GM12874 (cell line): Measurements from ENCODE around the gene TCF12.

Experiments used
- TF ChIP-seq, protein P1 (sequence below): IDR thresholded peaks from 2 replicates; pipeline ENCODE4 v1.5.1; 2011; ENCODE audit warnings: low read depth, mild to moderate bottlenecking, control low read depth, low read length, moderate library complexity; ENCODE audit not compliant: insufficient read depth

Gene TCF12

DNA sequence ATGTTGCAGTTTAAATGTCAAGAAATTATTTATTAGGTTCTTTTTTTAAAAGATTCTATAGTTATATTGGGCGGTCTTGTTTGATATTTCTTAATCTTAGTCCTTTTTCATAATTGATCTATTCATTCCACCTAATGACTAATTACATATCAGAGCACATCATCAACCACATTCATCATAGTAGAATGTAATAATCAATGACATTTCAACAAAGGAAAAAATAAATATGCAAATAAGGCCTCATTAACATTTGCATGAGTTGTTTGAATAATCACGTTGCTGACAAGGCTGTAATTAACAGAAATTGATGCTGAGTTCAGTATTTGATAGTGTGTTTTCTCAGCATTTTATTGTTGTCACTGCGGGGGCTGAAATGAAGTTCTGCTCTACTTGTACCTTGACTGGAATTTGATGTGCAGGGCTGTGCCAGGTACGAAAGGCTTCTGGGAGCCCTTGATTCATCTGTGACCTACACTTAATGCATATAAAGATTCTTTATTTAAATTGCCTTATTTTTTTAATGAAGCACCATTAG is 215.7 kb downstream of the TCF12 start:
- TF ChIP-seq, protein P1, sequence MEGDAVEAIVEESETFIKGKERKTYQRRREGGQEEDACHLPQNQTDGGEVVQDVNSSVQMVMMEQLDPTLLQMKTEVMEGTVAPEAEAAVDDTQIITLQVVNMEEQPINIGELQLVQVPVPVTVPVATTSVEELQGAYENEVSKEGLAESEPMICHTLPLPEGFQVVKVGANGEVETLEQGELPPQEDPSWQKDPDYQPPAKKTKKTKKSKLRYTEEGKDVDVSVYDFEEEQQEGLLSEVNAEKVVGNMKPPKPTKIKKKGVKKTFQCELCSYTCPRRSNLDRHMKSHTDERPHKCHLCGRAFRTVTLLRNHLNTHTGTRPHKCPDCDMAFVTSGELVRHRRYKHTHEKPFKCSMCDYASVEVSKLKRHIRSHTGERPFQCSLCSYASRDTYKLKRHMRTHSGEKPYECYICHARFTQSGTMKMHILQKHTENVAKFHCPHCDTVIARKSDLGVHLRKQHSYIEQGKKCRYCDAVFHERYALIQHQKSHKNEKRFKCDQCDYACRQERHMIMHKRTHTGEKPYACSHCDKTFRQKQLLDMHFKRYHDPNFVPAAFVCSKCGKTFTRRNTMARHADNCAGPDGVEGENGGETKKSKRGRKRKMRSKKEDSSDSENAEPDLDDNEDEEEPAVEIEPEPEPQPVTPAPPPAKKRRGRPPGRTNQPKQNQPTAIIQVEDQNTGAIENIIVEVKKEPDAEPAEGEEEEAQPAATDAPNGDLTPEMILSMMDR, result no peak

DNA sequence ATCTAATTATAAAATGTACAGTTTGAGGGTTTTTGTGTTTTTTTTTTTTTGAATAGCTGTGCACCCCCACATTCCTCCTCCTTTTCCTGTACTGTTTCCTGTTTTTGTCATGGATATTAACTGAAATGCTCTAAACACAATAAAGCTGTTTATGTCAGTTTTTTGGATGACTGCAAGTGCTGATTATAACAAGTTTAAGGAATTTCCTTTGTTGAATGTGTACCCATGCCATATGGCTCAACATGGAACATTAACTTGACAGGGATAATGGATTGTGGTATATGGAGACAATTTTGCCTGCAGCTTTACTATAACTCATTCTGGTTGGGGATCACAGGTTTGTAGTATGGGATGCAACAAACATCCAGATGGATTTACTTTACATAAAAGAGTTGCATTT is 216.4 kb downstream of the TCF12 start:
- TF ChIP-seq, protein P1, result no peak

DNA sequence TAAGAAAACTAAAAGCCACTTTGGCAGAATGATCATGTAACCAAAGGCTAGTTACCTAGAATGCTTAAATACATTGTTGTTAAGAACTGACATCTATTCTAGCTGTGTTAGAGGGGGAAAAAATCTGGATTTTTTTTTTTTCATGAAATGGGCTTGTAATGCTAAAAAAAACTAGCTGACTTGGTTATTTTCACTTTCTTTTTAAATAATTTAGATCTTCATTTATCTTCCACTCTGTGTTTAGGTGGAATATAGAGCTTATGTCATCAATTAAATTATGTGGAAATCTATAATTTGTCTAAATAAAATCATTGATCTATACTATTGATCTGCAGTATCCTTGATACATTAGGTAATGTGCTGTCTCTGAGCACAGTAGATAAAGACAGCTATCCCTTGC is 217.4 kb downstream of the TCF12 start:
- TF ChIP-seq, protein P1, result no peak

DNA sequence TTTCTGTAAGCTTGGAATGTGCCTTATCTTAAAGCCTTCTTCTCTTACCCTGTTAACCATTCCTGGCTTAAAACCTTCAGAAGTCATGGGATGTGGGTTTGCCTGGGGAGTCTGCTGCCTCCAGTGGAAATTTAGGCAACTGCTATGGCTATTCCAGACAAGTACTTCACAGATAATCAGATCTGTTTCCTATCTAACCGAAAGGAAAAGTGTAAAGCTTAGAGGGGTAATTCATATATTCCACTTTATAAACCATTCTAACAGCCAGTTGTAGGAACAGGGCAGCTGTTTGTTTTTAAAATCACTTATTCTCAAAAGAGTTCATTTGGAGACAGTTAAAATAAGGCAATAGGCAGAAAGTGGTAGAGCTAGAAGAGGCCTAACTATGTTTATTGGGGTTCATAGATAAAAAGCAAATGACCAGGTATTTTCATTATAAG is 219.9 kb downstream of the TCF12 start:
- TF ChIP-seq, protein P1, result peak; percentile 53; the same call in 1 of the 2 replicates

DNA sequence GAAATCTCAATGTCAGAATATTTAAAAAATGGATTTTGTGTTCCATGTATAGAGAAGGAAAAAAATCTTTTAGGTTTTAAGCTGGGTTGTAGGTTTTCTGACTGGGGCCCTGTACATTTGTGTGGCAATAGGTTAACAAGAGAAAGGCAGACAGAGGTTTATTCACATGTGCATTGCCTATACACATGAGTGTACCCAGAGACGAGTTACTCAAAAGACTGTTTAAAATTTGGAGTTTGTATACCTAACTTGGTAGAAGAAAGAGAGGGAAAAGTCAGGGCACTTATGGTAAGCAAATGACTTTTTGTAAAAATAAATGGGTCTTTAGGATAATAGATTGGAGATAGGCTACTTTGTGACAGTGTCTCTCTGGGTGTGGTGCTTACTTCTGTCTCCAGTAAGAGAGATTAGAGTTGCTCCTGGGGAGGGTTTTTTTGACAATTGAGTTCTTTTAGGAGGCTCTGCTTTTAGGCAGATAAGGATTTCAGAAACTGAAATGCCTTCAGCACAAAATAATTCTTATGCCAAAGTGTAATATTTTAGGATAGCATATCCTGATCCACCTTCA is 225.2 kb downstream of the TCF12 start:
- TF ChIP-seq, protein P1, result no peak

DNA sequence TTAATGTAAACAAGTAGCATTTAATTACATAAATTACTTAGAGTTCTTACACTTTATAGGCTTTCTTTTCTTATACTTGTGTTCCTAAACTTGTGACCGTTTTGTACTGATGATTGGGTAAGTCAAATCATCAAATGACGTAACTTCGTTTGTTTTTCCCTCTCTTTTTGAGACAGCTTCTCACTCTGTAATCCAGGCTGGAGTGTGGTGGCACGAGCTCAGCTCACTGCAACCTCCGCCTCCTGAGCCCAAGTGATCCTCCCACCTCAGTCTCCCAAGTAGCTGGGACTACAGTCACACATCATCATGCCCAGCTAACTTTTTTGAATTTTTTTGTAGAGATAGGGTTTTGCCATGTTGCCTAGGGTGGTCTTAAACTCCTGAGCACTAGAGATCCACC is 226.0 kb downstream of the TCF12 start:
- TF ChIP-seq, protein P1, result no peak

DNA sequence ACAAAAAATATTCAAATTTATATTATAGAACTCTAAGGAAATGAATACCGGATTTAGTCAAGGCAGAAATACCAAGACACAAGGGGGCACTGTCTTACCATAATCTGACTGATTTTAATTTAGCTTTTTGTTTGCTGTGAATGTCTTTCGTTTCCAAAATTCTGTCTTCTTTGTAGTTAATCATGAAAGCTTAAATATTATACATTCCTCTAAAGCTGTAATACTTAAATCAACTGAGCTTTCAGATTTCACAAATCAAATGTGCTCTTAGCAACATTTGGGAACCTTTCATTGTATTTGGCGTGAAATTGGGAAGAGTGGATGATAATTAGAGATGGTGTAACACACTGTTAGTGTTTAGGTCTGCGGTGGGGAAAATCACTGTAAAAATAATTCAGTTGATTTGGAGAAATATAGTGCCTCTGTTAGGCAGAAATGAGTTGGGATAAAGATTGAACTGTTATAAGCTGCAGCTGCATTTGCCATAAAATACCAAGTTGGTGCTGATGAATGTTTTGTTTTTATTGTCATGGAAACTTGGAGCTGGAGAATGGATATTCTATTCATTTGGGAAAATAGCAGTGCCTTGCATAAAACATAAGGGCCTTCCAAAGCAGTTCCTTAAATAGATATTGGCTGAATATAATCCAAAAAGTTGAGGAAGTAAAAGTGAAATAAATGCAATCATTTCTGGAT is 228.2 kb downstream of the TCF12 start:
- TF ChIP-seq, protein P1, result peak; percentile 25; the same call in 1 of the 2 replicates
